Measurements from ENCODE around the gene FCN1.
"Not testable (repeated sequence)": the region's sequence is repeated elsewhere in the genome, so short reads cannot be mapped to it uniquely, and the experiment has no call there.

FCN1 gene

GRCh38 chr9:134917431-134918373, at the start of gene FCN1:
TSS of gene FCN1 (minus strand) at chr9:134917912. CDS start at chr9:134917871, 41 bp downstream.
- DNase-seq = no peak

GRCh38 chr9:134966697-134967546, 49.2 kb upstream of the FCN1 start:
- no peak for DNase-seq

GRCh38 chr9:134966270-134966669, 48.6 kb upstream of the FCN1 start:
- no peak for DNase-seq

- DNase-seq = no peak
Observed at GRCh38 chr9:134965851-134966250, 48.1 kb upstream of the FCN1 start.

- no peak for DNase-seq
Observed at GRCh38 chr9:134965411-134965810, 47.7 kb upstream of the FCN1 start.

GRCh38 chr9:134964271-134965055, 46.8 kb upstream of the FCN1 start:
- DNase-seq = no peak

GRCh38 chr9:134963546-134963945, 45.8 kb upstream of the FCN1 start:
- no peak for DNase-seq

GRCh38 chr9:134962973-134963364, 45.3 kb upstream of the FCN1 start:
- DNase-seq = no peak

GRCh38 chr9:134962065-134962972, 44.6 kb upstream of the FCN1 start:
- no peak for DNase-seq

GRCh38 chr9:134961331-134962064, 43.8 kb upstream of the FCN1 start:
- DNase-seq = no peak

GRCh38 chr9:134960701-134961181, 43.0 kb upstream of the FCN1 start:
- no peak for DNase-seq

- DNase-seq = no peak
Observed at GRCh38 chr9:134959971-134960310, 42.2 kb upstream of the FCN1 start.

- no peak for DNase-seq
Observed at GRCh38 chr9:134959126-134959970, 41.6 kb upstream of the FCN1 start.

- DNase-seq = no peak
Observed at GRCh38 chr9:134957945-134958227, 40.2 kb upstream of the FCN1 start.

GRCh38 chr9:134957165-134957944, 39.6 kb upstream of the FCN1 start:
- DNase-seq = no peak

GRCh38 chr9:134956387-134956786, 38.7 kb upstream of the FCN1 start:
- not testable (repeated sequence) for DNase-seq

- DNase-seq = no peak
Observed at GRCh38 chr9:134955801-134956200, 38.1 kb upstream of the FCN1 start.

GRCh38 chr9:134955156-134955555, 37.4 kb upstream of the FCN1 start:
- no peak for DNase-seq

GRCh38 chr9:134951994-134952393, 34.3 kb upstream of the FCN1 start:
- no peak for DNase-seq

Data from NCI-H187 (cell line).